Measurements from ENCODE around the gene USP11. TPM values are rescaled to one million over a fixed set of nuclear protein-coding genes. Genes with fewer than 3 reads are reported as not detected.

The USP11 gene
- total and polyA plus RNA-seq, 2 experiments from 2014 or later = 64.2 to 65.1 TPM

DNA sequence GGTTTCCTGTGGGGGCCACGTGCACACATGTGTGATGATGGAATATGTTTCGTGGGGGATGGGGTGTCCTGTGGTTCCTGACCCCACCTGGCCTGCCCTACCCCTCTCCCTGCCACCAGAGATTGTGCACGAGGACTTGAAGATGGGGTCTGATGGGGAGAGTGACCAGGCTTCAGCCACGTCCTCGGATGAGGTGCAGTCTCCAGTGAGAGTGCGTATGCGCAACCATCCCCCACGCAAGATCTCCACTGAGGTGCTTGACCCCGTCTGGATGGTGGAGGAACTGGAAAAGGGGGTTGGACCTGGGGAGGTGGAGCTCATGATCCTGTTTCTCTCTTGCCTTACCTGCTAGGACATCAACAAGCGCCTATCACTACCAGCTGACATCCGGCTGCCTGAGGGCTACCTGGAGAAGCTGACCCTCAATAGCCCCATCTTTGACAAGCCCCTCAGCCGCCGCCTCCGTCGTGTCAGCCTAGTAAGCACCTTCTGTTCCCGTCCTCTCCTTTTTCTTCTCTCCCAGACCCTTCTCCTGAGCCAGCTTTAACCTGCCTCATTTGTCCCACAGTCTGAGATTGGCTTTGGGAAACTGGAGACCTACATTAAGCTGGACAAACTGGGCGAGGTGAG, 8.4 kb upstream of the USP11 start:
- H3K36me3 ChIP-seq (ENCODE audit: insufficient read depth) = peaks cover 6% of the 10 kb centered on the region

DNA sequence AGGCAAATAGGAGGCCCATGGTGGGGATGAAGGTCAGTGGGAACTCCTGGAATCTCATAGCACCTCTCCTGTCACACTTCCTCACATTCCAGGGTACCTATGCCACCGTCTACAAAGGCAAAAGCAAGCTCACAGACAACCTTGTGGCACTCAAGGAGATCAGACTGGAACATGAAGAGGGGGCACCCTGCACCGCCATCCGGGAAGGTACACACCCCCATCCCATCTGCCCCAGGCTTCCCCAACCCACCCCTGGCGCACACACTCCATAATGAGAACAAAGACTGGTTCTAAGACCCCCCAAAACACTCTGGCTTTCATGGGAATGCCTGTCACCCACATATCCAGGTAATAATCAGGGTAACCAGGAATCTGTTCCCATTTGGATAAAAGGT, 7.9 kb upstream of the USP11 start:
- Histone ChIP-seq H3K27ac (ENCODE audit: low read depth) (no peak overlapping the region), H3K36me3 (ENCODE audit: insufficient read depth) (peaks cover 6% of the 10 kb centered on the region), H3K9me2 (ENCODE audit: insufficient read depth) (no peaks in the 10 kb centered on the region), H3F3A (replicated peaks; ENCODE audit: low read depth) (no peaks in the 10 kb centered on the region), H3K4me3 (no peak overlapping the region), H3K4me1 (ENCODE audit: insufficient read depth) (no peaks in the 10 kb centered on the region), H2AFZ (no peak overlapping the region), H3K27me3 (ENCODE audit: insufficient read depth) (no peaks in the 10 kb centered on the region), H3K79me2 (replicated peaks; ENCODE audit: insufficient read depth) (peaks cover 24% of the 10 kb centered on the region), H4K20me1 (replicated peaks; ENCODE audit: insufficient read depth) (no peaks in the 10 kb centered on the region), H3K4me2 (no peak overlapping the region)
- Mint-ChIP-seq H3K4me3 (no peak overlapping the region), H3K27me3 (ENCODE audit: insufficient read depth, low read depth, poor library complexity) (peaks cover 3% of the 10 kb centered on the region), H3K36me3 (ENCODE audit: low read depth) (peaks cover 59% of the 10 kb centered on the region), H3K4me1 (peaks cover 11% of the 10 kb centered on the region), H3K9me3 (no peaks in the 10 kb centered on the region; the same call in 2 of the 3 replicates), H3K27ac (no peak overlapping the region)
- ATAC-seq (no peak), DNase-seq (ENCODE audit: low spot score) (no peak)
- TF ChIP-seq POLR2AphosphoS5 (IDR thresholded peaks at IDR 0.05; ENCODE audit: low read depth) = no peak
- no peak for TF ChIP-seq CREB1 (CRISPR knock-in tag; IDR thresholded peaks at IDR 0.05; ENCODE audit: low read depth)
- TF ChIP-seq NANOG (IDR thresholded peaks at IDR 0.05; ENCODE audit: borderline replicate concordance) = no peak
- TF ChIP-seq, protein P1, sequence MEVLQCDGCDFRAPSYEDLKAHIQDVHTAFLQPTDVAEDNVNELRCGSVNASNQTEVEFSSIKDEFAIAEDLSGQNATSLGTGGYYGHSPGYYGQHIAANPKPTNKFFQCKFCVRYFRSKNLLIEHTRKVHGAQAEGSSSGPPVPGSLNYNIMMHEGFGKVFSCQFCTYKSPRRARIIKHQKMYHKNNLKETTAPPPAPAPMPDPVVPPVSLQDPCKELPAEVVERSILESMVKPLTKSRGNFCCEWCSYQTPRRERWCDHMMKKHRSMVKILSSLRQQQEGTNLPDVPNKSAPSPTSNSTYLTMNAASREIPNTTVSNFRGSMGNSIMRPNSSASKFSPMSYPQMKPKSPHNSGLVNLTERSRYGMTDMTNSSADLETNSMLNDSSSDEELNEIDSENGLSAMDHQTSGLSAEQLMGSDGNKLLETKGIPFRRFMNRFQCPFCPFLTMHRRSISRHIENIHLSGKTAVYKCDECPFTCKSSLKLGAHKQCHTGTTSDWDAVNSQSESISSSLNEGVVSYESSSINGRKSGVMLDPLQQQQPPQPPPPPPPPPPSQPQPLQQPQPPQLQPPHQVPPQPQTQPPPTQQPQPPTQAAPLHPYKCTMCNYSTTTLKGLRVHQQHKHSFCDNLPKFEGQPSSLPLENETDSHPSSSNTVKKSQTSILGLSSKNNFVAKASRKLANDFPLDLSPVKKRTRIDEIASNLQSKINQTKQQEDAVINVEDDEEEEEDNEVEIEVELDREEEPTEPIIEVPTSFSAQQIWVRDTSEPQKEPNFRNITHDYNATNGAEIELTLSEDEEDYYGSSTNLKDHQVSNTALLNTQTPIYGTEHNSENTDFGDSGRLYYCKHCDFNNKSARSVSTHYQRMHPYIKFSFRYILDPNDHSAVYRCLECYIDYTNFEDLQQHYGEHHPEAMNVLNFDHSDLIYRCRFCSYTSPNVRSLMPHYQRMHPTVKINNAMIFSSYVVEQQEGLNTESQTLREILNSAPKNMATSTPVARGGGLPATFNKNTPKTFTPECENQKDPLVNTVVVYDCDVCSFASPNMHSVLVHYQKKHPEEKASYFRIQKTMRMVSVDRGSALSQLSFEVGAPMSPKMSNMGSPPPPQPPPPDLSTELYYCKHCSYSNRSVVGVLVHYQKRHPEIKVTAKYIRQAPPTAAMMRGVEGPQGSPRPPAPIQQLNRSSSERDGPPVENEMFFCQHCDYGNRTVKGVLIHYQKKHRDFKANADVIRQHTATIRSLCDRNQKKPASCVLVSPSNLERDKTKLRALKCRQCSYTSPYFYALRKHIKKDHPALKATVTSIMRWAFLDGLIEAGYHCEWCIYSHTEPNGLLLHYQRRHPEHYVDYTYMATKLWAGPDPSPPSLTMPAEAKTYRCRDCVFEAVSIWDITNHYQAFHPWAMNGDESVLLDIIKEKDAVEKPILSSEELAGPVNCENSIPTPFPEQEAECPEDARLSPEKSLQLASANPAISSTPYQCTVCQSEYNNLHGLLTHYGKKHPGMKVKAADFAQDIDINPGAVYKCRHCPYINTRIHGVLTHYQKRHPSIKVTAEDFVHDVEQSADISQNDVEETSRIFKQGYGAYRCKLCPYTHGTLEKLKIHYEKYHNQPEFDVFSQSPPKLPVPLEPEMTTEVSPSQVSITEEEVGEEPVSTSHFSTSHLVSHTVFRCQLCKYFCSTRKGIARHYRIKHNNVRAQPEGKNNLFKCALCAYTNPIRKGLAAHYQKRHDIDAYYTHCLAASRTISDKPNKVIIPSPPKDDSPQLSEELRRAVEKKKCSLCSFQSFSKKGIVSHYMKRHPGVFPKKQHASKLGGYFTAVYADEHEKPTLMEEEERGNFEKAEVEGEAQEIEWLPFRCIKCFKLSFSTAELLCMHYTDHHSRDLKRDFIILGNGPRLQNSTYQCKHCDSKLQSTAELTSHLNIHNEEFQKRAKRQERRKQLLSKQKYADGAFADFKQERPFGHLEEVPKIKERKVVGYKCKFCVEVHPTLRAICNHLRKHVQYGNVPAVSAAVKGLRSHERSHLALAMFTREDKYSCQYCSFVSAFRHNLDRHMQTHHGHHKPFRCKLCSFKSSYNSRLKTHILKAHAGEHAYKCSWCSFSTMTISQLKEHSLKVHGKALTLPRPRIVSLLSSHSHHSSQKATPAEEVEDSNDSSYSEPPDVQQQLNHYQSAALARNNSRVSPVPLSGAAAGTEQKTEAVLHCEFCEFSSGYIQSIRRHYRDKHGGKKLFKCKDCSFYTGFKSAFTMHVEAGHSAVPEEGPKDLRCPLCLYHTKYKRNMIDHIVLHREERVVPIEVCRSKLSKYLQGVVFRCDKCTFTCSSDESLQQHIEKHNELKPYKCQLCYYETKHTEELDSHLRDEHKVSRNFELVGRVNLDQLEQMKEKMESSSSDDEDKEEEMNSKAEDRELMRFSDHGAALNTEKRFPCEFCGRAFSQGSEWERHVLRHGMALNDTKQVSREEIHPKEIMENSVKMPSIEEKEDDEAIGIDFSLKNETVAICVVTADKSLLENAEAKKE (CRISPR knock-in tag; IDR thresholded peaks at IDR 0.05) = no peak
- TF ChIP-seq JUNB (IDR thresholded peaks at IDR 0.05; ENCODE audit: unreplicated experiment) = no peak
- TF ChIP-seq, protein P2, sequence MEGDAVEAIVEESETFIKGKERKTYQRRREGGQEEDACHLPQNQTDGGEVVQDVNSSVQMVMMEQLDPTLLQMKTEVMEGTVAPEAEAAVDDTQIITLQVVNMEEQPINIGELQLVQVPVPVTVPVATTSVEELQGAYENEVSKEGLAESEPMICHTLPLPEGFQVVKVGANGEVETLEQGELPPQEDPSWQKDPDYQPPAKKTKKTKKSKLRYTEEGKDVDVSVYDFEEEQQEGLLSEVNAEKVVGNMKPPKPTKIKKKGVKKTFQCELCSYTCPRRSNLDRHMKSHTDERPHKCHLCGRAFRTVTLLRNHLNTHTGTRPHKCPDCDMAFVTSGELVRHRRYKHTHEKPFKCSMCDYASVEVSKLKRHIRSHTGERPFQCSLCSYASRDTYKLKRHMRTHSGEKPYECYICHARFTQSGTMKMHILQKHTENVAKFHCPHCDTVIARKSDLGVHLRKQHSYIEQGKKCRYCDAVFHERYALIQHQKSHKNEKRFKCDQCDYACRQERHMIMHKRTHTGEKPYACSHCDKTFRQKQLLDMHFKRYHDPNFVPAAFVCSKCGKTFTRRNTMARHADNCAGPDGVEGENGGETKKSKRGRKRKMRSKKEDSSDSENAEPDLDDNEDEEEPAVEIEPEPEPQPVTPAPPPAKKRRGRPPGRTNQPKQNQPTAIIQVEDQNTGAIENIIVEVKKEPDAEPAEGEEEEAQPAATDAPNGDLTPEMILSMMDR (conservative IDR thresholded peaks at IDR 0.05; ENCODE audit: low read depth in 2 of 2) = no peak
- no peak for TF ChIP-seq ZNF114 (CRISPR knock-in tag; IDR thresholded peaks at IDR 0.05)
- TF ChIP-seq, protein P3, sequence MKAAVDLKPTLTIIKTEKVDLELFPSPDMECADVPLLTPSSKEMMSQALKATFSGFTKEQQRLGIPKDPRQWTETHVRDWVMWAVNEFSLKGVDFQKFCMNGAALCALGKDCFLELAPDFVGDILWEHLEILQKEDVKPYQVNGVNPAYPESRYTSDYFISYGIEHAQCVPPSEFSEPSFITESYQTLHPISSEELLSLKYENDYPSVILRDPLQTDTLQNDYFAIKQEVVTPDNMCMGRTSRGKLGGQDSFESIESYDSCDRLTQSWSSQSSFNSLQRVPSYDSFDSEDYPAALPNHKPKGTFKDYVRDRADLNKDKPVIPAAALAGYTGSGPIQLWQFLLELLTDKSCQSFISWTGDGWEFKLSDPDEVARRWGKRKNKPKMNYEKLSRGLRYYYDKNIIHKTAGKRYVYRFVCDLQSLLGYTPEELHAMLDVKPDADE (IDR thresholded peaks at IDR 0.05) = no peak
- no peak for TF ChIP-seq ZNF331 (CRISPR knock-in tag; IDR thresholded peaks at IDR 0.05; ENCODE audit: low read depth)
- no peak for TF ChIP-seq EZH2 (IDR thresholded peaks at IDR 0.05; ENCODE audit: low read depth, unreplicated experiment)
- no peak for TF ChIP-seq STAT1 (IDR thresholded peaks at IDR 0.05; ENCODE audit: unreplicated experiment)

More for the DNA sequence above, 8.4 kb upstream of the USP11 start:
- Histone ChIP-seq H2AFZ (no peak overlapping the region), H3K4me3 (no peak overlapping the region), H3K79me2 (replicated peaks; ENCODE audit: insufficient read depth) (peaks cover 30% of the 10 kb centered on the region), H3K9me2 (ENCODE audit: insufficient read depth) (no peaks in the 10 kb centered on the region), H3K4me2 (no peak overlapping the region), H3K4me1 (ENCODE audit: insufficient read depth) (no peaks in the 10 kb centered on the region), H3K27ac (ENCODE audit: low read depth) (no peak overlapping the region), H3F3A (replicated peaks; ENCODE audit: low read depth) (no peaks in the 10 kb centered on the region), H3K27me3 (ENCODE audit: insufficient read depth) (no peaks in the 10 kb centered on the region), H4K20me1 (replicated peaks; ENCODE audit: insufficient read depth) (no peaks in the 10 kb centered on the region)
- Mint-ChIP-seq H3K27ac (no peak overlapping the region), H3K4me3 (no peak overlapping the region), H3K9me3 (no peaks in the 10 kb centered on the region), H3K4me1 (peaks cover 16% of the 10 kb centered on the region), H3K27me3 (ENCODE audit: insufficient read depth, low read depth, poor library complexity) (peaks cover 7% of the 10 kb centered on the region), H3K36me3 (ENCODE audit: low read depth) (peaks cover 61% of the 10 kb centered on the region)
- no peak for TF ChIP-seq NANOG (IDR thresholded peaks at IDR 0.05; ENCODE audit: borderline replicate concordance)
- TF ChIP-seq ZNF331 (CRISPR knock-in tag; IDR thresholded peaks at IDR 0.05; ENCODE audit: low read depth) = no peak
- DNase-seq (ENCODE audit: low spot score) = no peak
- ATAC-seq = no peak
